COLO829 (cell line): ENCODE measurements around the gene ELMO3.
A peak's percentile ranks its signal among the peaks of the same experiment; 100 is the strongest.

Source experiments
- DNase-seq: peaks from one replicate; pipeline ENCODE4 v3.0.0; 2012; ENCODE audit warnings: low spot score

ELMO3 gene

DNA sequence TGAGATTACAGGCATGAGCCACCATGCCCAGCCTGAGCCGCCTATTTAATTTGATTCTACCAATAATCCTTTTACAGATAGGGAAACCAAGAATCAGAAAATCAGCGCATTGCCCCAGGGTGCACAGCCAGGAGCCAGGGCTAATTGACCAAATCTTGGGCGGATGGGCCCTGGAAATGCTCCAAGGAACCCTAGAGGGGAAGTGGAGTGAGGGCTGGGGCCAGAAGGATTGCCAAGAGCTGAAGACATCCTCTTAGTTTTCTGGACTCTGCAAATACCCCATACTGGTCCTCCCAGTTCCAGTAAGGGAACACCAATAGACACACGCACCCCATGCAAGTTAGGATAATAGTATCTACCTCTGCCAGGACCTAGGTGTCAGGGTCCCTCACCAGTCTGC is 44.5 kb downstream of the ELMO3 start:
- DNase-seq, result no peak

GRCh38 chr16:67244387-67245185 is 45.7 kb downstream of the ELMO3 start:
- DNase-seq, result peak; percentile 71

DNA sequence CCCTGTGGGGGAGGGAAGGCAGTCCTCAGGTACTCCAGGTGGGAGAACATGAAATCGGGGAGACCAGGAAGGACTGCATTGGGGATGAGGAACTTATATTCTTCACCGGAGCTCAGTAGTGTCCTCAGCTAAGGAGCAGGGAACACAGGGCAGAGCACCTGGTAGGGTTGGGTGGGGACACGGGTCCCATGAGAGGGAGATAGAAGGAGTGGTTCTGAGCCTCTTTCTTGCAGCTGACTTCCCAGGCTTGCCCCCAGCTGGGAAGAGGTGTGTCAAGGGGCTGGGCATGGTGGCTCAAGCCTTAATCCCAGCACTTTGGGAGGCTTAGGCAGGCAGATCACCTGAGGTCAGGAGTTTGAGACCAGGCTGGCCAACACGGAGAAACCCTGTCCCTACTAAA is 46.3 kb downstream of the ELMO3 start:
- no peak for DNase-seq

- DNase-seq, result no peak
Observed at GRCh38 chr16:67245674-67246080, 46.7 kb downstream of the ELMO3 start.

DNA sequence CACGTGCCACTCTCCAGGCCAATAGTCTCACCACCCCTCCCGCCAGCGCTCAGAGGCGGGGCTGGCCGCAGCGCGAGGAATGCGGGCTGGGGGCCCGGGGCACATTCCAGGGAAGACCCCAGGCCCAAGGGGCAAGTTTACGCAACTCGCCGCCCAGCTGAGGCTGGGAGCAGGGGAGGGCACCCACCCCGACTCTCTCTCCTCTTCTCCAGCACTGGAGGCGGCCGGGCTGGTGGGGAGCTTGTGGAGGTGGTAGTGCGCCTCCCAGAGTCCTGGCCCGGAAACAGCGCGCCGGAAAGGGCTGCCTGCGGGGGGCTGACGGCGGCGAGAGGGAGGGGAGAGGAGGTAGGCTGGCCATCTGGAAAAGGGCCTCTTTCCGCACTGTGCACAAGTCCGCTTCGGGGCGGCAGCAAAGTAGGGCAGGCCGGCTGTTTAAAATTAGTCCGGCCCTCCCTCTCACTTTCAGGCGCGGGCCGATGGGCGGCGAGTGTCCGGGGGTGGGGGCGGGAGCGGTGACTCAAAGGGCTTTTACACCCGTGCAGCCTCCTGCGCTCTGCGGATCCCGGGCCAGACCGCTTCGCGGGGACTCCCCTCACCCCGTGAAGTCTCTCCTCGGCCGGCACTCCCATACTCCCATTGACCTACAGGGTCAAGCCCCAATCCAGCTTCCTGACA is 47.3 kb downstream of the ELMO3 start:
- no peak for DNase-seq

DNA sequence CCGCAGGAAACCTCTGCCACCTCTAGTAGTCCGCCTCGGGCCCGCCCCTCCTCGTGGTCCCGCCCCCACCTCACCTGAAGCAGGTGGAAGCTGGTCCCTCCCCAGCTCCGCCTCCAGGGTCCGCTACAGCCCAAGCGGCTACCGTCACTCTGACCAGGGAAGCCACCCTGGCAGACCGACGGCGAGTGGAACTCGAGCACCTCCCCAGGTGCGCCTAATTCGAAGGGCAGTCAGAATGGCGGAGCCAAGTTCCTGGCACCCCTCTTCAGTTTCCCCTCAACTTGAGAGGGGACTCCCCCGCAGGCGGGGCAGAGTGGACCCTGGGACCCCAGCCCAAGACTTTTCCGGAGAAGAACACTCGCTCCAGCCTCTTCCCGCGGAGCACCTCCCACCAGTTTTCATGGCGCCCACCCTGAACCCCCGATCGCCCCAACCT is 47.8 kb downstream of the ELMO3 start:
- no peak for DNase-seq

- DNase-seq, result peak; percentile 79
Observed at GRCh38 chr16:67247192-67248072, 48.5 kb downstream of the ELMO3 start, which contains the start of gene FHOD1. Gene FHOD1, minus strand, starts transcription at chr16:67247481. Its CDS starts 71 bp downstream, at chr16:67247410.

DNA sequence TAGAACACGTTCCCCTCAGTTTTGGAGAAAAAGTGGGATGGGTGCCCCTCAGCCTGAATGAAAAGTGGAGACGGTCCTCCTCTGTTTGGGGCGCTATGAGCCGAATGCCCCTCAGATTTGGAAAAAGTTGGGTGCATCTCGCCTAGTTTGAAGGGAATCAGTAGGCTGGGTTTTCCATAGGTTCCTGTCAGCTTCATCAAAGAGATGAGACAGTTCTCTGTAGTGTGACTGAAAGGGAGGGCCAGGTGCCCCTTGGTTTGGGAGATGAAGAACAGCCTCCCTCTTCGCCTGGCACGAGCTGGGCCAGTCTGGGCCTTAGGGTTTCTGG is 49.1 kb downstream of the ELMO3 start:
- DNase-seq, result no peak

GRCh38 chr16:67248401-67249177 is 49.7 kb downstream of the ELMO3 start, which contains the start of gene SLC9A5:
Gene SLC9A5, plus strand, starts transcription at chr16:67248979. Its CDS starts 36 bp downstream, at chr16:67249015.
- DNase-seq, result no peak

- DNase-seq, result no peak
Observed at GRCh38 chr16:67249178-67250044, 50.5 kb downstream of the ELMO3 start.

DNA sequence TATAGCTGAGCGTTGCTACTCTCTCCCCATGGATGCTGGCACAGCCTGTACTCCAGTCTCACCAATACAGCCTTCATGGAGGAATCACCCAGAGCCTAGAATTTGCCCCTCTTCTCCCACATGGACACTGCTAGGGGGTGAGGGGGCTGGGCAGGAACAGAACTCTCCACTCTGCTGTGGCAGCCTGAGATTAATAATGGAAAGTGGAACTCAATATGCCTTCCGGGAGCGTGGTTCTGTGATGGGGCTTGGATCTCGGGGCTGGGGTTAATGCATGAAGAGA is 51.1 kb downstream of the ELMO3 start:
- DNase-seq, result no peak

GRCh38 chr16:67252609-67253497 is 53.9 kb downstream of the ELMO3 start:
- DNase-seq, result no peak
